ENCODE measurements around the gene KRT20. TPM values are rescaled to one million over a fixed set of nuclear protein-coding genes. Genes with fewer than 3 reads are reported as not detected.

The KRT20 gene
- total and polyA plus RNA-seq, 2 of the 13 experiments (the other 11 are each of a cell fraction or from before 2014, with no cell fraction given) = 0.13 to 0.20 TPM

DNA sequence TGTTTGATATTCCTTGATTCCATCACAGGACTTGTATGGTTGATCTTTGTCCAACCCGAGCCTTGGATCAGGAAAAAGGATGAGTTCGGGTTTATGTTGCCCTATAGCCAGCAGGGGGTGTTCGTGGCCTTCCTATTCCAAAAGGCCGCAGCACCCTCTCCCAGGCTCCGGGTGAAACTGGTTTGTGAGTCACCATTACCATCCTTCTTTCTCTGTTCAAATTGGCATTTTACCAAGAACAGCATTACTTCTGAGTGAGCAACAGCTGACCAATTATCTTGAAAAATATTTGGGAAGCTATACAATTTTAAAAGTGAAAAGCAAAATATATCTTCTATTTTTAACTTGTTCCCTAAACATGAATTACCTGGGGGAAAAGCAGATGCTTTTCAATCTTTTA lies 24.3 kb upstream of the KRT20 start (continued):
- TF ChIP-seq, protein P1, sequence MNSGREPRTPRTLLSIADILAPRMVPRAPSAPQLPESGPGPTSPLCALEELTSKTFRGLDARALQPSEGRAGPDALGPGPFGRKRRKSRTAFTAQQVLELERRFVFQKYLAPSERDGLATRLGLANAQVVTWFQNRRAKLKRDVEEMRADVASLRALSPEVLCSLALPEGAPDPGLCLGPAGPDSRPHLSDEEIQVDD (CRISPR knock-in tag; IDR thresholded peaks at IDR 0.05; ENCODE audit: borderline replicate concordance) = no peak
- TF ChIP-seq FOXJ3 (CRISPR knock-in tag; IDR thresholded peaks at IDR 0.05; ENCODE audit: borderline replicate concordance) (no peak), SOX13 (IDR thresholded peaks at IDR 0.05) (no peak), SOX13 (CRISPR knock-in tag; conservative IDR thresholded peaks at IDR 0.05 in 1 of 2, IDR thresholded peaks at IDR 0.05 in 1 of 2) (peak in 1 of 2 experiments; percentile 34; a peak in 1 of 4 replicates), RXRB (CRISPR knock-in tag; IDR thresholded peaks at IDR 0.05; ENCODE audit: borderline replicate concordance) (peak; percentile 40; the same call in 1 of the 2 replicates), ZSCAN31 (CRISPR knock-in tag; IDR thresholded peaks at IDR 0.05; ENCODE audit: low read depth) (no peak), AGO1 (IDR thresholded peaks at IDR 0.05; ENCODE audit: low read depth, low read length, poor library complexity, severe bottlenecking) (no peak), ATF2 (CRISPR knock-in tag; IDR thresholded peaks at IDR 0.05) (no peak), ZSCAN9 (CRISPR knock-in tag; IDR thresholded peaks at IDR 0.05; ENCODE audit: borderline replicate concordance) (peak; percentile 88), ZMAT5 (CRISPR knock-in tag; IDR thresholded peaks at IDR 0.05; ENCODE audit: borderline replicate concordance, low read depth) (no peak), ZNF367 (CRISPR knock-in tag; IDR thresholded peaks at IDR 0.05; ENCODE audit: borderline replicate concordance) (no peak), ZNF788 (CRISPR knock-in tag; IDR thresholded peaks at IDR 0.05; ENCODE audit: borderline replicate concordance) (no peak), ERF (CRISPR knock-in tag; IDR thresholded peaks at IDR 0.05) (peak; percentile 60), MATR3 (CRISPR knock-in tag; IDR thresholded peaks at IDR 0.05) (no peak), SAP130 (CRISPR knock-in tag; IDR thresholded peaks at IDR 0.05; ENCODE audit: low read depth) (peak; percentile 18), LCORL (IDR thresholded peaks at IDR 0.05) (no peak), LCORL (CRISPR knock-in tag; IDR thresholded peaks at IDR 0.05) (no peak), CSRNP2 (CRISPR knock-in tag; conservative IDR thresholded peaks at IDR 0.05; ENCODE audit: low read depth) (no peak), MEIS2 (CRISPR knock-in tag; IDR thresholded peaks at IDR 0.05) (no peak), ZMAT3 (CRISPR knock-in tag; conservative IDR thresholded peaks at IDR 0.05) (no peak), ZNF614 (CRISPR knock-in tag; IDR thresholded peaks at IDR 0.05; ENCODE audit: borderline replicate concordance) (peak; percentile 48; the same call in 1 of the 2 replicates), ZNF564 (CRISPR knock-in tag; IDR thresholded peaks at IDR 0.05) (no peak), RBM39 (IDR thresholded peaks at IDR 0.05; ENCODE audit: low read depth, low read length, poor library complexity, severe bottlenecking) (no peak), HMGXB4 (CRISPR knock-in tag; IDR thresholded peaks at IDR 0.05; ENCODE audit: borderline replicate concordance in 1 of 2, low read depth in 1 of 2) (peak; percentile 25 to 40; a peak in 2 of 4 replicates), PCBP2 (optimal IDR thresholded peaks at IDR 0.05; ENCODE audit: low read depth, low read length, poor library complexity, severe bottlenecking) (no peak), ZNF460 (CRISPR knock-in tag; IDR thresholded peaks at IDR 0.05; ENCODE audit: borderline replicate concordance) (no peak)

All from HepG2 (cell line).